SU-DHL-6 (cell line): ENCODE results near the gene MIA2.

Source experiments
- CTCF ChIP-seq: fragments of 200-600 bp; sonication (generic); IDR thresholded peaks from one replicate; pipeline ENCODE4 v1.5.1; 2017; ENCODE audit warnings: antibody characterized with exemption, mild to moderate bottlenecking, low read length, moderate library complexity; ENCODE audit not compliant: insufficient read depth, poor library complexity, severe bottlenecking
- EZH2phosphoT487 ChIP-seq: fragments of 200-600 bp; sonication (generic), shearing (Covaris generic); conservative IDR thresholded peaks from 2 replicates; pipeline ENCODE4 v1.6.1; 2018; ENCODE audit warnings: mild to moderate bottlenecking, antibody characterized with exemption, low read length, moderate library complexity, mixed read lengths

- peak; percentile 12 for TF ChIP-seq CTCF
- TF ChIP-seq EZH2phosphoT487 = no peak
These were observed 192.9 kb downstream of the MIA2 start for GRCh38 chr14:39426605-39427004.
